ENCODE measurements around the gene ITPR2.
A peak's percentile ranks its signal among the peaks of the same experiment; 100 is the strongest.
"Not testable (repeated sequence)": the region's sequence is repeated elsewhere in the genome, so short reads cannot be mapped to it uniquely, and the experiment has no call there.

The ITPR2 gene

GRCh38 chr12:26839512-26839911 lies 6.5 kb upstream of the ITPR2 start:
- H3K4me3 ChIP-seq (ENCODE audit: low read length), result no peak overlapping the region
- DNase-seq (ENCODE audit: low read depth), result no peak
- TF ChIP-seq CTCF (conservative IDR thresholded peaks at IDR 0.05; ENCODE audit: low read depth, low read length), result no peak

- DNase-seq (ENCODE audit: low read depth), result no peak
- no peak overlapping the region for H3K4me3 ChIP-seq (ENCODE audit: low read length)
- TF ChIP-seq CTCF (conservative IDR thresholded peaks at IDR 0.05; ENCODE audit: low read depth, low read length), result no peak
Observed at GRCh38 chr12:26838888-26839416, 6.0 kb upstream of the ITPR2 start.

GRCh38 chr12:26836201-26836600 lies 3.2 kb upstream of the ITPR2 start:
- no peak overlapping the region for H3K4me3 ChIP-seq (ENCODE audit: low read length)
- DNase-seq (ENCODE audit: low read depth), result no peak
- TF ChIP-seq CTCF (conservative IDR thresholded peaks at IDR 0.05; ENCODE audit: low read depth, low read length), result no peak

- H3K4me3 ChIP-seq (ENCODE audit: low read length); DNase-seq (ENCODE audit: low read depth): not testable (repeated sequence)
Observed at GRCh38 chr12:26834503-26835060, 1.6 kb upstream of the ITPR2 start.

- peak; percentile 0 for TF ChIP-seq CTCF (conservative IDR thresholded peaks at IDR 0.05; ENCODE audit: low read depth, low read length)
- no peak for DNase-seq (ENCODE audit: low read depth)
- H3K4me3 ChIP-seq (ENCODE audit: low read length), result peak overlapping the region; percentile 68
Observed at GRCh38 chr12:26833743-26834490, 923 bp upstream of the ITPR2 start.

- H3K4me3 ChIP-seq (ENCODE audit: low read length), result peak overlapping the region; percentile 66
- no peak for TF ChIP-seq CTCF (conservative IDR thresholded peaks at IDR 0.05; ENCODE audit: low read depth, low read length)
- no peak for DNase-seq (ENCODE audit: low read depth)
Observed at GRCh38 chr12:26831951-26832821, 808 bp downstream of the ITPR2 start.

- H3K4me3 ChIP-seq (ENCODE audit: low read length), result no peak overlapping the region
- no peak for TF ChIP-seq CTCF (conservative IDR thresholded peaks at IDR 0.05; ENCODE audit: low read depth, low read length)
- no peak for DNase-seq (ENCODE audit: low read depth)
Observed at GRCh38 chr12:26830783-26831551, 2.0 kb downstream of the ITPR2 start.

All from retinal pigment epithelial cell (primary cell).